Measurements from ENCODE around the gene STX7.

The STX7 gene

GRCh38 chr6:132405143-132405915 is 107.6 kb downstream of the STX7 start:
- DNase-seq = no peak

- DNase-seq = no peak
Measured at GRCh38 chr6:132404736-132405135, 108.2 kb downstream of the STX7 start.

GRCh38 chr6:132404330-132404729 is 108.6 kb downstream of the STX7 start:
- no peak for DNase-seq

GRCh38 chr6:132401618-132402285 is 111.2 kb downstream of the STX7 start:
- no peak for DNase-seq

GRCh38 chr6:132400883-132401617 is 111.9 kb downstream of the STX7 start, which contains the start of gene MOXD1:
Gene MOXD1, minus strand, starts transcription at chr6:132401475. Its CDS starts 49 bp downstream, at chr6:132401426.
- DNase-seq = no peak

- DNase-seq = no peak
Measured at GRCh38 chr6:132400555-132400882, 112.4 kb downstream of the STX7 start.

GRCh38 chr6:132399376-132400074 is 113.4 kb downstream of the STX7 start:
- DNase-seq = no peak
